Measurements from ENCODE around the gene STK25.

STK25 gene

GRCh38 chr2:241494311-241494908, 14.0 kb downstream of the STK25 start:
- DNase-seq (ENCODE audit: low read depth, low spot score), result no peak

- no peak for DNase-seq (ENCODE audit: low read depth, low spot score)
These were observed 15.3 kb downstream of the STK25 start for GRCh38 chr2:241493092-241493491.

- DNase-seq (ENCODE audit: low read depth, low spot score), result no peak
These were observed 16.2 kb downstream of the STK25 start for GRCh38 chr2:241492174-241492565.

- DNase-seq (ENCODE audit: low read depth, low spot score), result no peak
These were observed 16.7 kb downstream of the STK25 start for GRCh38 chr2:241491549-241492173.

GRCh38 chr2:241490825-241491506, 17.4 kb downstream of the STK25 start:
- DNase-seq (ENCODE audit: low read depth, low spot score), result no peak

- DNase-seq (ENCODE audit: low read depth, low spot score), result no peak
These were observed 18.4 kb downstream of the STK25 start for GRCh38 chr2:241489733-241490680.

GRCh38 chr2:241489088-241489487, 19.3 kb downstream of the STK25 start:
- DNase-seq (ENCODE audit: low read depth, low spot score), result no peak

GRCh38 chr2:241485172-241485911, 23.0 kb downstream of the STK25 start:
- no peak for DNase-seq (ENCODE audit: low read depth, low spot score)

- DNase-seq (ENCODE audit: low read depth, low spot score), result no peak
These were observed 25.1 kb downstream of the STK25 start for GRCh38 chr2:241483305-241483704.

GRCh38 chr2:241482126-241482955, 26.0 kb downstream of the STK25 start:
- DNase-seq (ENCODE audit: low read depth, low spot score), result no peak

- DNase-seq (ENCODE audit: low read depth, low spot score), result no peak
These were observed 26.7 kb downstream of the STK25 start for GRCh38 chr2:241481687-241482086.

GRCh38 chr2:241479026-241479898, 29.1 kb downstream of the STK25 start:
- DNase-seq (ENCODE audit: low read depth, low spot score), result no peak

- DNase-seq (ENCODE audit: low read depth, low spot score), result no peak
These were observed 30.2 kb downstream of the STK25 start for GRCh38 chr2:241478166-241478565.

- no peak for DNase-seq (ENCODE audit: low read depth, low spot score)
These were observed 33.1 kb downstream of the STK25 start for GRCh38 chr2:241475267-241475666.

- DNase-seq (ENCODE audit: low read depth, low spot score), result no peak
These were observed 35.0 kb downstream of the STK25 start for GRCh38 chr2:241473399-241473798.

GRCh38 chr2:241469746-241470145, 38.6 kb downstream of the STK25 start:
- no peak for DNase-seq (ENCODE audit: low read depth, low spot score)

GRCh38 chr2:241468476-241468781, 40.0 kb downstream of the STK25 start:
- no peak for DNase-seq (ENCODE audit: low read depth, low spot score)

GRCh38 chr2:241467777-241468475, 40.5 kb downstream of the STK25 start:
- no peak for DNase-seq (ENCODE audit: low read depth, low spot score)

GRCh38 chr2:241466230-241466629, 42.2 kb downstream of the STK25 start:
- DNase-seq (ENCODE audit: low read depth, low spot score), result no peak

All from activated CD4-positive, CD25-positive, alpha-beta regulatory T cell treated with anti-CD3 and anti-CD28 coated beads, Interleukin-2, amount 50 U/mL, for 16 hours (primary cell).